Endothelial cell (in vitro differentiated cells): Measurements from ENCODE around the gene DMKN. TPM values are rescaled to one million over a fixed set of nuclear protein-coding genes. Genes with fewer than 3 reads are reported as not detected.

ENCODE experiments used
- DNase-seq: peaks from one replicate; pipeline ENCODE4 v3.0.0; 2021; ENCODE audit warnings: low spot score
- H3K27ac Mint-ChIP-seq: one replicate; pipeline ENCODE4 v1.8.0; 2021; ENCODE audit warnings: mixed read lengths, inconsistent platforms; ENCODE audit not compliant: unreplicated experiment
- H3K27me3 Mint-ChIP-seq: one replicate; pipeline ENCODE4 v1.8.0; 2021; ENCODE audit warnings: mild to moderate bottlenecking, moderate library complexity, mixed read lengths, inconsistent platforms; ENCODE audit not compliant: unreplicated experiment
- H3K36me3 Mint-ChIP-seq: one replicate; pipeline ENCODE4 v1.8.0; 2021; ENCODE audit warnings: mild to moderate bottlenecking, low read depth, mixed read lengths, inconsistent platforms; ENCODE audit not compliant: unreplicated experiment
- H3K4me1 Mint-ChIP-seq: one replicate; pipeline ENCODE4 v1.8.0; 2021; ENCODE audit warnings: mild to moderate bottlenecking, mixed read lengths, inconsistent platforms; ENCODE audit not compliant: unreplicated experiment
- H3K4me3 Mint-ChIP-seq: one replicate; pipeline ENCODE4 v1.8.0; 2021; ENCODE audit warnings: mild to moderate bottlenecking, mixed read lengths, inconsistent platforms; ENCODE audit not compliant: unreplicated experiment
- H3K9me3 Mint-ChIP-seq: one replicate; pipeline ENCODE4 v1.8.0; 2021; ENCODE audit warnings: mixed read lengths, inconsistent platforms; ENCODE audit not compliant: unreplicated experiment
- CTCF ChIP-seq: fragments of 200-600 bp; sonication (generic); IDR thresholded peaks from one replicate; pipeline ENCODE4 v1.5.0; 2021; ENCODE audit warnings: antibody characterized with exemption; ENCODE audit not compliant: unreplicated experiment
- total RNA-seq: library from RNA; stranded (reverse); fragmentation: NEBNext Ultra II Directional; extraction: Animal tissue kit (Norgen Biotek cat#: 25700); gene quantifications from one replicate; pipeline ENCODE4 v1.2.1, GENCODE V29; 2021; ENCODE audit not compliant: unreplicated experiment

DMKN gene
- total RNA-seq, 1 donor from 2014 or later = 56.9 TPM

GRCh38 chr19:35545001-35545854 lies 31.8 kb upstream of the DMKN start, which contains the start of gene TMEM147:
TSS of gene TMEM147 (plus strand) at chr19:35545626. CDS start at chr19:35545740, 114 bp downstream.
- Mint-ChIP-seq H3K27ac (peak within 1 kb of the TSS; percentile 65), H3K27me3 (peaks cover 12% of the 10 kb centered on the region), H3K9me3 (no peaks in the 10 kb centered on the region), H3K36me3 (peaks cover 7% of the 10 kb centered on the region), H3K4me3 (peak within 1 kb of the TSS; percentile 93), H3K4me1 (peaks cover 13% of the 10 kb centered on the region)
- DNase-seq = peak; percentile 84
- TF ChIP-seq CTCF = no peak

GRCh38 chr19:35544110-35544802 lies 30.8 kb upstream of the DMKN start:
- Mint-ChIP-seq H3K27ac (no peak overlapping the region), H3K27me3 (peaks cover 12% of the 10 kb centered on the region), H3K9me3 (no peaks in the 10 kb centered on the region), H3K4me1 (peaks cover 13% of the 10 kb centered on the region), H3K4me3 (peak overlapping the region; percentile 92), H3K36me3 (peaks cover 11% of the 10 kb centered on the region)
- no peak for DNase-seq
- TF ChIP-seq CTCF = no peak

DNA sequence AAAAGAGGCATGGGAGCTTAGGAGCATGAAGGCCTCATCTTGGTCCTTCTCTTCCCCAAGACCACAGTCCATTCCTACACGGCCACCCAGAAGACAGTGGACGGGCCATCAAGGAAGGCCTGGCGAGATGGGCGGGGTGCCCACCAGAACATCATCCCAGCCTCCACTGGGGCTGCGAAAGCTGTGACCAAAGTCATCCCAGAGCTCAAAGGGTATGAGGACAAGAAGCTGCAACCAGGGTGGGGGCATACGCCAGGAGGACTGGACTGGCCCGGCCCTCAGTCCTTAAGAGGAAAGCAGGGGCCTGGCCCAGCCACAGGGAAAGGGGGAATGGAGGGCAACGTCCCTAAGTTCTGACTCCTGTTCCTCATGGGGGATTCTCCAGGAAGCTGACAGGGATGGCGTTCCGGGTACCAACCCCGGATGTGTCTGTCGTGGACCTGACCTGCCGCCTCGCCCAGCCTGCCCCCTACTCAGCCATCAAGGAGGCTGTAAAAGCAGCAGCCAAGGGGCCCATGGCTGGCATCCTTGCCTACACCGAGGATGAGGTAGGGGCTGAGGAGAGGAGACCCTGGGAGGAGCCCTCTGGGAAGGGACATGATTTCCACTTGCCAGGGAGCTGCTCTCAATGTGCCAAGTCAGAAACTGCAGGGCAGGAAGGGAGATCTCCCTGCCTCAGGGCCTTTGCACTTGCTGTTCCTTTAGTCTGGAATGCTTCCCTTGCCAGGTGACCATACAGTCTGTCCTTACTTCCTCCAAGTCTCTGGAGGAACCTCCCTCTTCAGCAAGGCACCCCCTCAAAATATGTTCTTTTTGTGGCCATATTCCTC lies 30.0 kb upstream of the DMKN start:
- H3K36me3 Mint-ChIP-seq = peaks cover 11% of the 10 kb centered on the region
- no peak for TF ChIP-seq CTCF
- no peaks in the 10 kb centered on the region for H3K9me3 Mint-ChIP-seq
- no peak overlapping the region for H3K27ac Mint-ChIP-seq
- H3K27me3 Mint-ChIP-seq = peaks cover 9% of the 10 kb centered on the region
- no peak for DNase-seq
- H3K4me3 Mint-ChIP-seq = peak overlapping the region; percentile 92
- peaks cover 13% of the 10 kb centered on the region for H3K4me1 Mint-ChIP-seq

DNA sequence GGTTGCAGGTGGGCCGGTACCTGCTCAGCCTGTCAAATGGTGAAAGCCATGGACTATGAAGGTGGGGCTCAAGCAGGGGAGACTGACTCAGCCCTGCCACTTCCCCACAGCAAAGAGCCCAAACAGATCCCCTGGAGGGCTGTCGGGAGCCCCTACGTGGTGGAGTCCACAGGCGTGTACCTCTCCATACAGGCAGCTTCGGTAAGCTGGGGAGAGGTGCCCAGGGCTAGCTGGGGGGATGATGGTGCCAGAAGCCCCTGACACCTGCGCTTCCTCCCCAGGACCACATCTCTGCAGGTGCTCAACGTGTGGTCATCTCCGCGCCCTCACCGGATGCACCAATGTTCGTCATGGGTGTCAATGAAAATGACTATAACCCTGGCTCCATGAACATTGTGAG lies 28.8 kb upstream of the DMKN start:
- H3K4me1 Mint-ChIP-seq = peaks cover 13% of the 10 kb centered on the region
- no peaks in the 10 kb centered on the region for H3K9me3 Mint-ChIP-seq
- peaks cover 9% of the 10 kb centered on the region for H3K27me3 Mint-ChIP-seq
- peaks cover 11% of the 10 kb centered on the region for H3K36me3 Mint-ChIP-seq
- DNase-seq = no peak
- no peak for TF ChIP-seq CTCF
- H3K27ac Mint-ChIP-seq = no peak overlapping the region
- H3K4me3 Mint-ChIP-seq = no peak overlapping the region
